HG02970 (cell line): ENCODE measurements around the gene KPNA1.
"Not testable (repeated sequence)": the region's sequence is repeated elsewhere in the genome, so short reads cannot be mapped to it uniquely, and the experiment has no call there.

Experiments used
- ATAC-seq: cut with Tn5 transposase; IDR thresholded peaks from one replicate; pipeline ENCODE4 v1.9.1; 2021; ENCODE audit warnings: mild to moderate bottlenecking, moderate library complexity, moderate number of reproducible peaks; ENCODE audit not compliant: unreplicated experiment, low FRiP score

Gene KPNA1

GRCh38 chr3:122484985-122485384, 29.8 kb downstream of the KPNA1 start:
- ATAC-seq = no peak

- no peak for ATAC-seq
Observed at GRCh38 chr3:122481390-122481789, 33.3 kb downstream of the KPNA1 start.

GRCh38 chr3:122476532-122476931, 38.2 kb downstream of the KPNA1 start:
- ATAC-seq = no peak

GRCh38 chr3:122475316-122475715, 39.4 kb downstream of the KPNA1 start:
- no peak for ATAC-seq

- ATAC-seq = no peak
Observed at GRCh38 chr3:122469659-122470058, 45.1 kb downstream of the KPNA1 start.

DNA sequence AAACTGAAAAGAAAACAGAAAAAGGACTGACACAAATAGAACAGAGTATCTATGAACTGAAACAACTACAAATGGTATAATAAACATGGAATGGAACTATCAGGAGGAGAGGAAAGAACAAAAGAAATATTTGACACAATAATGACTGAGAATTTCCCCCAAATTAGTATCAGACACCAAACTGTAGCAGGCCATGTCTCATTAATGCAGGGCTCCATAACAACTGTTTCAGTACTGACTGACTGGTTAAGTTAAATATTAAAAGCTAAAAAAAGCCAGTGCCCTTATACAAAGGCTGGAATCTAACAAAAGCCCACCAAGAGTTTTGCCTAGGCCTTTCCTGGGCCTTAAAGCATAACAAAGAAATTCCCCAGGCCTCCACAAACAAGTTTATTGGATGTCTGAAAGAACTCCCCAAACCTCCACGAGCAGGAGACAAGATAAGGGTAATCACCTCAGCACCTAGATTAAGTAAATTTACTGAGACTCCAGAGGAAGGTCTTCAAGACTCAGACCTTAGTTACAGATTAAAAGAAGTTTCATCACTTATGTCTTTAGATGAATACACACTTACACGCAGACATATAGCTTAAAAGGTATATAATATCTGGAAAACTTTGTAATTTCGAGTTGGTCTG, 45.7 kb downstream of the KPNA1 start:
- ATAC-seq = no peak

DNA sequence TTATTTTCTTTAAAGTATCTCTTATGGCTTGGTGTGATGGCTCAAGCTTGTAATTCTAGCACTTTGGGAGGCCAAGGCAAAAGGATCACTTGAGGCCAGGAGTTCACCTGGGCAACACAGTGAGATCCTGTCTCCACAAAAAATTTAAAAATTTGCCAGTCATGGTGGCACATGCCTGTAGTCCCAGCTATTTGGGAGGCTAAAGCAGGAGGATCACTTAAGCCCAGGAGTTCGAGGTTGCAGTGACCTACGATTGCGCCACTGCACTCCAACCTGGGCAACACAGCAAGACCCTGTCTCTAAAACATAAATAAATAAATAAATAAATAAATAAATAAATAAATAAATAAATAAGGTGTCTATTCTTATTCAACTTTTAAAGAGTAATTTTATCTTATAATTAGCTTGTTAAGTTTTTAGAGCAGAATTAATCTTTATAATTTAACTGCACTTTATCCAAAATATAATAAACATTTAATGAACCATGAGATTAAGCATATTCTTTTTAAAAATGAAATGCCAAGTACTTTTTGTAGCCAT, 48.0 kb downstream of the KPNA1 start:
- ATAC-seq = no peak

DNA sequence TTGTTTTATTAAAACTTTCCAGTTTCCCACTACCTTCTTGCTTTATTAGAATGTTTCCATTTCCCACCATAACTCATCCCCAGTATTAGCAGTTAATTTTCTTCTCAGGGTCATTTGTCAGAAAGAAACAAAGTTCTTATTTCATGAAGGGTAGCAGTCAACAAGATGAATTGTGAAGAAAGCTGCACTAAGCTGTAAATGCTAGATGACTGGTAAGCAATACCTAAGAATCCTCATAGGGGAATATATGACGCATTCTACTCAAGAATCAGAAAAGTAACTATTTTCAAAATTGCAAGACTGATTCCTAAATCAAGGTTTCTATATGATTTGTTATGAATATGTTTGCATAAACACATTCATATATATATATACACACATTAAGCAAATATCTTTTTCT, 50.1 kb downstream of the KPNA1 start:
- ATAC-seq = no peak

DNA sequence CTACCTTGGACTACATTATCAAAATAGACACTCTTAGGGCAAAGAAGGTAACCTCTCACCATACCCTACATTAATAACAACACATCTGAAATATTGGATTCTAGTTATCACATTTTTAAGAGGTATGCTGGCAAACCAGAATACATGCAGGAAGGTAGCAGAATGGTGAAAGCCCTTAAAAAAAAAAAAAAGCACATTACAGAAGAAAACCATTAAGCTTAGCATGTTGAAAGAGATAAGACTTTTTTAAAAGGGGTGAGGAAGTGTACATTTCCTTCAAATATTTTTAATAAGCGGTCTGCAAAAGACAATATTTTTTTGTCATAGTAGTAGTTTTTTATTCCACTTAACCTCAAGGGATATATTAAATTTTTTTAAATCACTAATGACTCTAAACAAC, 52.3 kb downstream of the KPNA1 start:
- no peak for ATAC-seq

GRCh38 chr3:122461806-122462205, 52.9 kb downstream of the KPNA1 start:
- no peak for ATAC-seq

DNA sequence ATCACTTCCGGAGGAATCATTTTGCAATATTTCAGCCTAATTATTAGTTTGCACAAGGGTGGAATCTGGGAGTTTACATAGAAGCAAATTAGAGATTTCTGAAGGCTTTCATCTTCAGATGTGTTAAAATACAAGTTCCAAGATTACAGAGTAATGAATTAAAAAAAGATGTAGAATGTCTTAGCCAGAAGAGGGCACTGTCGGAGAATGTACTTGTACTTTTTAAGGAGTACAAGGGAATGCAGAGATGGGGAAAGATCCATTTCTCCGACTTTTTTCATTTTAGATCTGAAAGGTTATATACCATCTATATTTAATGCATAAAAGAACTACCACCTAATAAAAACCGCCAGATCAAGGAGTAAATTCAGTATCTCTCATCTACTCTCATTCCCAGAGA, 55.7 kb downstream of the KPNA1 start:
- no peak for ATAC-seq

DNA sequence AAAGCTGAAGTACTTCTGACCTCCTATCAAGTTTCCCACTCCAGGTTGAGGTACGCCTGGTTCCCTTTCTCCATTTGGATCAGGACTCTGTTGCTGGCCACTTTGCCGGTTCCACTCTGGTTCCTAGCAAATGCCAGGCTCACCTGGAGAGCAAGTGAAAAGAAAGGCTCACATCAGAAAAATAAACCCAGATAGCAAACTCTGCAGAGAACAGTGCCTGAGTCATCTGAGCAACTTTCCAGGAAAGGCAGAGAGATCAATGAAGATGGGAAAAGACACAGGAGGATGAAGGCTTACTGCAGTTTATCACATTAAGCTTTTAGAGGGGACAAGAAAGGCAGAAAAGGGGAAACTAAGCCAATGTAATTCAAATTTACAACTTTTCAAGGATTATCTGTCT, 57.0 kb downstream of the KPNA1 start:
- ATAC-seq = no peak

GRCh38 chr3:122456074-122456473, 58.7 kb downstream of the KPNA1 start:
- no peak for ATAC-seq

- ATAC-seq = no peak
Observed at GRCh38 chr3:122451371-122451770, 63.4 kb downstream of the KPNA1 start.

DNA sequence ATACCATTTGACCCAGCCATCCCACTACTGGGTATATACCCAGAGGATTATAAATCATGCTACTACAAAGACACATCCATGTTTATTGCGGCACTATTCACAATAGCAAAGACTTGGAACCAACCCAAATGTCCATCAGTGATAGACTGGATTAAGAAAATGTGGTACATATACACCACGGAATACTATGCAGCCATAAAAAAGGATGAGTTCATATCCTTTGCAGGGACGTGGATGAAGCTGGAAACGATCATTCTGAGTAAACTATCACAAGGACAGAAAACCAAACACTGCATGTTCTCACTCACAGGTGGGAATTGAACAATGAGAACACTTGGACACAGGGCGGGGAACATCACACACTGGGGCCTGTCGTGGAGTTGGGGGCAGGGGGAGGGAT, 66.5 kb downstream of the KPNA1 start:
- ATAC-seq = not testable (repeated sequence)

DNA sequence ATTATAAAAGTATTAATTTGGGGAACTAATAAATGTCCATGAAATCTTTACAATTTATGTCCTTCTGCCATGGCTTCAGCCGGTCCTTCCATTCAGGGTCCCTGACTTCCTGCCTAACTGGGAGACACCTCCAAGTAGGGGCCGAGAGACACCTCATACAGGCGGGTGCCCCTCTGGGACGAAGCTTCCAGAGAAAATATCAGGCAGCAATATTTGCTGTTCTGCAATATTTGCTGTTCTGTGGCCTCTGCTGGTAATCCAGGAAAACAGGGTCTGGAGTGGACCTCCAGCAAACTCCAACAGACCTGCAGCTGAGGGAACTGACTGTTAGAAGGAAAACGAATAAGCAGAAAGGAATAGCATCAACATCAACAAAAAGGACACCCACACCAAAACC, 70.2 kb downstream of the KPNA1 start:
- ATAC-seq = not testable (repeated sequence)

DNA sequence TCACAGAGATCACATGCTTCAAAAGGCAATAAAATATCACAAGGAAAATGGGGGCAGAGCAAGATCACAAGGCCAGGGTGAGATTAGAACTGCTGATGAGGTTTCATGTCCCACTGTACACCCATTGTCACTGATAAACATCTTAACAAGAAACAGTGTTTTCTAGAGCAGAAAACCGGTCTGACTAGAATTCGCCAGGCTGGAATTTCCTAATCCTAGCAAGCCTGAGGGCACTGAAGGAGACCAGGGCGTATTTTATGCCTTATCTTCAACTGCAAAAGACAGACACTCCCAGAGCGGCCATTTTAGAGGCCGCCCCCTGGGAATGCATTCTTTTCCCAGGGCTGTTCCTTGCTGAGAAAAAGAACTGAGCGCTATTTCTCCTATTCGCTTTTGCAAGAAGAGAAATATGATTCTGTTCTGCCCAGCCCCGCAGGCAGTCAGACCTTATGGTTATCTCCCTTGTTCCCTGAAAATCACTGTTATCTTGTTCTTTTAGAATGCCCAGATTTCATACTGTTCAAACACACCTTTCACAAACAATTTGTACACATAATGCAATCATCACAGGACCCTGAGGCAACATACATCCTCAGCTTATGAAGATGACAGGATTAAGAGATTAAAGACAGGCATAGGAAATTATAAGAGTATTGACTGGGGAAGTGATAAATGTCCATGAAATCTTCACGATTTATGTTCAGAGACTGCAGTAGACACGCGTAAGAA, 70.8 kb downstream of the KPNA1 start:
- ATAC-seq = not testable (repeated sequence)

DNA sequence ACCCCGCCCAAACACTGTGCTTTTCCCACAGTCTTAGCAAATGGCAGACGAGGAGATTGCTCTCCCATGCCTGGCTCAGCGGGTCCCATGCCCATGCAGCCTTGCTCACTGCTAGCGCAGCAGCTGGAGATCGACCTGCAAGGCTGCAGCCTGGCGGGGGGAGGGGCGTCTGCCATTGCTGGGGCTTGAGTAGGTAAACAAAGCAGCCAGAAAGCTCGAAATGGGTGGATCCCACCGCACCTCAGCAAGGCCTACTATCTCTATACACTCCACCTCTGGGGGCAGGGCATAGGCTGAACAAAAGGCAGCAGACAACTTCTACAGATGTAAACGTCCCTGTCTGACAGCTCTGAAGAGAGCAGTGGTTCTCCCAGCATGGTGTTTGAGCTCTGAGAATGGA, 71.6 kb downstream of the KPNA1 start:
- no peak for ATAC-seq

GRCh38 chr3:122435950-122436349, 78.8 kb downstream of the KPNA1 start:
- no peak for ATAC-seq

GRCh38 chr3:122430371-122430770, 84.4 kb downstream of the KPNA1 start:
- no peak for ATAC-seq

- no peak for ATAC-seq
Observed at GRCh38 chr3:122427857-122428471, 86.8 kb downstream of the KPNA1 start.

- ATAC-seq = no peak
Observed at GRCh38 chr3:122421836-122422235, 92.9 kb downstream of the KPNA1 start.
